PC-9 (cell line): ENCODE results near the gene ITFG1.

ENCODE experiments used
- CTCF ChIP-seq: fragments of 200-600 bp; sonication (generic); conservative IDR thresholded peaks from 2 replicates; pipeline ENCODE4 v1.6.1; 2017; ENCODE audit warnings: mixed run types, antibody characterized with exemption, mild to moderate bottlenecking, moderate library complexity
- EZH2 ChIP-seq: fragments of 200-600 bp; sonication (generic); IDR thresholded peaks from 2 replicates; pipeline ENCODE4 v1.8.0; 2017; ENCODE audit warnings: antibody characterized with exemption, low read depth

GRCh38 chr16:47480410-47480809 lies 19.5 kb upstream of the ITFG1 start:
- TF ChIP-seq CTCF (no peak), EZH2 (no peak)
